Measurements from ENCODE around the gene GSTM2.

DNA sequence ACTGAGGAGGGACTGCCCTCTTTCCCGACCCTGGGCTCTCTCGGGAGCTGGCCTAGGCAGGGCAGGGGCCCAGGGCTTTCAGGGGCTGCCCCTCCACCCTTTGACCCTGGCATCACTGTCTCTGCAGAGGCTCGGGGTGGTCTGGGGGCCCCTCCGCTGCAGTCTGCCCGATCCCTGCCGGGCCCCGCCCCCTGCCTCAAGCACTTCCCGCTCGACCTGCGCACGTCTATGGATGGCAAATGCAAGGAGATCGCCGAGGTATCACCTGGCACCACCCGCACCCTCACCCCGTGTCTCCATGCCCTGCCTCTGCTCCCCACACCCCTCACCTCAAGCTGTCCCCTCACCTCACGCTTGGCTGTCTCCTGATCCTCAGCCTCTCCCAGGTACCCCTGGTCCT is 42.7 kb upstream of the GSTM2 start:
- TF ChIP-seq, protein P1, sequence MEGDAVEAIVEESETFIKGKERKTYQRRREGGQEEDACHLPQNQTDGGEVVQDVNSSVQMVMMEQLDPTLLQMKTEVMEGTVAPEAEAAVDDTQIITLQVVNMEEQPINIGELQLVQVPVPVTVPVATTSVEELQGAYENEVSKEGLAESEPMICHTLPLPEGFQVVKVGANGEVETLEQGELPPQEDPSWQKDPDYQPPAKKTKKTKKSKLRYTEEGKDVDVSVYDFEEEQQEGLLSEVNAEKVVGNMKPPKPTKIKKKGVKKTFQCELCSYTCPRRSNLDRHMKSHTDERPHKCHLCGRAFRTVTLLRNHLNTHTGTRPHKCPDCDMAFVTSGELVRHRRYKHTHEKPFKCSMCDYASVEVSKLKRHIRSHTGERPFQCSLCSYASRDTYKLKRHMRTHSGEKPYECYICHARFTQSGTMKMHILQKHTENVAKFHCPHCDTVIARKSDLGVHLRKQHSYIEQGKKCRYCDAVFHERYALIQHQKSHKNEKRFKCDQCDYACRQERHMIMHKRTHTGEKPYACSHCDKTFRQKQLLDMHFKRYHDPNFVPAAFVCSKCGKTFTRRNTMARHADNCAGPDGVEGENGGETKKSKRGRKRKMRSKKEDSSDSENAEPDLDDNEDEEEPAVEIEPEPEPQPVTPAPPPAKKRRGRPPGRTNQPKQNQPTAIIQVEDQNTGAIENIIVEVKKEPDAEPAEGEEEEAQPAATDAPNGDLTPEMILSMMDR (IDR thresholded peaks at IDR 0.05 in 8 of 11, conservative IDR thresholded peaks at IDR 0.05 in 3 of 11) = no peak
- TF ChIP-seq POLR2AphosphoS5 (IDR thresholded peaks at IDR 0.05) (no peak), POLR2A (IDR thresholded peaks at IDR 0.05) (no peak)

Data from spleen (tissue), 7 donors.